Neural progenitor cell (in vitro differentiated cells): ENCODE data around the gene ABCC1. TPM values are rescaled to one million over a fixed set of nuclear protein-coding genes. Genes with fewer than 3 reads are reported as not detected.

Source experiments
- DNase-seq: peaks from one replicate; pipeline ENCODE4 v3.0.0-alpha.2; 2016; ENCODE audit warnings: low spot score
- H2AFZ ChIP-seq: fragments of 200-600 bp; sonication (generic); replicated peaks from 2 replicates; pipeline ENCODE4 v1.6.1; 2016; ENCODE audit warnings: antibody characterized with exemption
- H3F3A ChIP-seq: fragments of 200-600 bp; sonication (generic); 2 replicates; pipeline ENCODE4 v1.6.1; 2016; ENCODE audit warnings: antibody characterized with exemption, low read depth
- H3K27ac ChIP-seq: fragments of 200-600 bp; sonication (generic); 2 replicates; pipeline ENCODE4 v1.5.1; 2016; ENCODE audit warnings: mild to moderate bottlenecking
- H3K27me3 ChIP-seq: fragments of 200-600 bp; sonication (generic); 2 replicates; pipeline ENCODE4 v1.6.1; 2016; ENCODE audit warnings: mild to moderate bottlenecking, moderate library complexity
- H3K36me3 ChIP-seq: fragments of 200-600 bp; sonication (generic); 2 replicates; pipeline ENCODE4 v1.5.1; 2016
- H3K4me1 ChIP-seq: fragments of 200-600 bp; sonication (generic); 2 replicates; pipeline ENCODE4 v1.6.1; 2016; ENCODE audit warnings: mixed run types
- H3K4me2 ChIP-seq: fragments of 200-600 bp; sonication (generic); 2 replicates; pipeline ENCODE4 v1.6.1; 2016
- H3K4me3 ChIP-seq: fragments of 200-600 bp; sonication (generic); 2 replicates; pipeline ENCODE4 v1.5.1; 2016
- H3K79me2 ChIP-seq: fragments of 200-600 bp; sonication (generic); 2 replicates; pipeline ENCODE4 v1.6.1; 2016; ENCODE audit warnings: low read depth
- H3K9ac ChIP-seq: fragments of 200-600 bp; sonication (generic); 2 replicates; pipeline ENCODE4 v1.6.1; 2016
- H3K9me3 ChIP-seq: fragments of 200-600 bp; sonication (generic); 2 replicates; pipeline ENCODE4 v1.5.1; 2016; ENCODE audit warnings: low read depth
- H4K20me1 ChIP-seq: fragments of 200-600 bp; sonication (generic); 2 replicates; pipeline ENCODE4 v1.6.1; 2016; ENCODE audit warnings: low read depth
- H3K27ac Mint-ChIP-seq: 3 replicates; pipeline ENCODE4 v1.8.0; 2021; ENCODE audit warnings: mixed read lengths
- H3K27me3 Mint-ChIP-seq: 2 replicates; pipeline ENCODE4 v1.8.0; 2022; ENCODE audit warnings: low read depth, mild to moderate bottlenecking, inconsistent platforms, moderate library complexity, mixed read lengths; ENCODE audit not compliant: insufficient read depth
- H3K36me3 Mint-ChIP-seq: 3 replicates; pipeline ENCODE4 v1.8.0; 2021; ENCODE audit warnings: mixed read lengths
- H3K4me1 Mint-ChIP-seq: 3 replicates; pipeline ENCODE4 v1.8.0; 2021; ENCODE audit warnings: mixed read lengths
- H3K4me3 Mint-ChIP-seq: 3 replicates; pipeline ENCODE4 v1.8.0; 2021; ENCODE audit warnings: mild to moderate bottlenecking, moderate library complexity, mixed read lengths
- H3K9me3 Mint-ChIP-seq: 3 replicates; pipeline ENCODE4 v1.8.0; 2020; ENCODE audit warnings: mixed read lengths
- CTCF ChIP-seq: fragments of 200-600 bp; sonication (generic); IDR thresholded peaks from 2 replicates; pipeline ENCODE4 v1.5.1; 2017; ENCODE audit warnings: antibody characterized with exemption, mild to moderate bottlenecking
- EZH2 ChIP-seq: fragments of 200-600 bp; sonication (generic); IDR thresholded peaks from 2 replicates; pipeline ENCODE4 v1.6.1; 2017; ENCODE audit warnings: antibody characterized with exemption, mild to moderate bottlenecking, moderate library complexity
- EZH2phosphoT487 ChIP-seq: fragments of 200-600 bp; sonication (generic); IDR thresholded peaks from 2 replicates; pipeline ENCODE4 v1.6.1; 2017; ENCODE audit warnings: antibody characterized with exemption
- total RNA-seq: library from RNA; depleted of rRNA; stranded (reverse); fragments of >200 nt; gene quantifications from 2 replicates; pipeline ENCODE4 v1.2.3, GENCODE V29; 2015; ENCODE audit warnings: low replicate concordance

The ABCC1 gene
- total RNA-seq, 1 donor from 2014 or later: 17.5 TPM

GRCh38 chr16:16014329-16015224, 65.2 kb downstream of the ABCC1 start:
- H3K4me1 ChIP-seq: no peaks in the 10 kb centered on the region
- no peak overlapping the region for H3K9ac ChIP-seq
- Mint-ChIP-seq H3K27me3 (no peaks in the 10 kb centered on the region), H3K4me3 (no peak overlapping the region), H3K36me3 (peaks cover 10% of the 10 kb centered on the region), H3K4me1 (no peaks in the 10 kb centered on the region), H3K9me3 (no peaks in the 10 kb centered on the region), H3K27ac (no peak overlapping the region)
- H3K27ac ChIP-seq: no peak overlapping the region
- no peak overlapping the region for H3K4me3 ChIP-seq
- no peaks in the 10 kb centered on the region for H3K9me3 ChIP-seq
- no peaks in the 10 kb centered on the region for H3K79me2 ChIP-seq
- H4K20me1 ChIP-seq: no peaks in the 10 kb centered on the region
- TF ChIP-seq EZH2phosphoT487 (no peak), EZH2 (no peak), CTCF (no peak)
- H3K27me3 ChIP-seq: no peaks in the 10 kb centered on the region
- no peaks in the 10 kb centered on the region for H3K36me3 ChIP-seq
- no peak overlapping the region for H3K4me2 ChIP-seq
- no peaks in the 10 kb centered on the region for H3F3A ChIP-seq
- no peak for DNase-seq
- no peak overlapping the region for H2AFZ ChIP-seq

- Mint-ChIP-seq H3K4me1 (peaks cover under 1% of the 10 kb centered on the region), H3K36me3 (peaks cover 12% of the 10 kb centered on the region)
Measured at GRCh38 chr16:16015849-16016248, 66.4 kb downstream of the ABCC1 start.

GRCh38 chr16:16016388-16016964, 67.1 kb downstream of the ABCC1 start:
- no peaks in the 10 kb centered on the region for H3K79me2 ChIP-seq
- Mint-ChIP-seq H3K9me3 (no peaks in the 10 kb centered on the region), H3K27ac (no peak overlapping the region), H3K4me3 (no peak overlapping the region), H3K4me1 (peaks cover 2% of the 10 kb centered on the region), H3K27me3 (no peaks in the 10 kb centered on the region), H3K36me3 (peaks cover 14% of the 10 kb centered on the region)
- no peak overlapping the region for H3K27ac ChIP-seq
- no peaks in the 10 kb centered on the region for H3K27me3 ChIP-seq
- H3K36me3 ChIP-seq: no peaks in the 10 kb centered on the region
- no peak overlapping the region for H2AFZ ChIP-seq
- H3K9ac ChIP-seq: no peak overlapping the region
- H4K20me1 ChIP-seq: peaks cover 4% of the 10 kb centered on the region
- H3K9me3 ChIP-seq: no peaks in the 10 kb centered on the region
- no peak for TF ChIP-seq EZH2
- no peak for TF ChIP-seq CTCF
- TF ChIP-seq EZH2phosphoT487: no peak
- DNase-seq: no peak
- H3K4me2 ChIP-seq: no peak overlapping the region
- no peaks in the 10 kb centered on the region for H3F3A ChIP-seq
- H3K4me3 ChIP-seq: no peak overlapping the region
- H3K4me1 ChIP-seq: no peaks in the 10 kb centered on the region

More at GRCh38 chr16:16015849-16016248, 66.4 kb downstream of the ABCC1 start:
- H3K4me2 ChIP-seq: no peak overlapping the region
- H3K9me3 Mint-ChIP-seq: no peaks in the 10 kb centered on the region
- H3K4me1 ChIP-seq: no peaks in the 10 kb centered on the region
- no peak overlapping the region for H3K27ac ChIP-seq
- H3K9ac ChIP-seq: no peak overlapping the region
- H3K27me3 Mint-ChIP-seq: no peaks in the 10 kb centered on the region
- H3F3A ChIP-seq: no peaks in the 10 kb centered on the region
- no peaks in the 10 kb centered on the region for H3K36me3 ChIP-seq
- TF ChIP-seq CTCF: no peak
- no peak for TF ChIP-seq EZH2
- TF ChIP-seq EZH2phosphoT487: no peak
- H3K4me3 Mint-ChIP-seq: no peak overlapping the region
- peaks cover 4% of the 10 kb centered on the region for H4K20me1 ChIP-seq
- H3K79me2 ChIP-seq: no peaks in the 10 kb centered on the region
- H3K27me3 ChIP-seq: no peaks in the 10 kb centered on the region
- no peak overlapping the region for H3K27ac Mint-ChIP-seq
- no peak overlapping the region for H3K4me3 ChIP-seq
- H2AFZ ChIP-seq: no peak overlapping the region
- no peaks in the 10 kb centered on the region for H3K9me3 ChIP-seq
- DNase-seq: no peak
